Osteocyte (in vitro differentiated cells): ENCODE measurements around the gene GRB10. TPM values are rescaled to one million over a fixed set of nuclear protein-coding genes. Genes with fewer than 3 reads are reported as not detected.

Source experiments
- DNase-seq: peaks from one replicate; pipeline ENCODE4 v3.0.0; 2021; ENCODE audit warnings: mixed read lengths; ENCODE audit not compliant: unreplicated experiment; ENCODE audit errors: extremely low spot score
- H3K27ac Mint-ChIP-seq: one replicate; pipeline ENCODE4 v1.8.0; 2021; ENCODE audit warnings: mild to moderate bottlenecking, mixed read lengths; ENCODE audit not compliant: unreplicated experiment
- H3K27me3 Mint-ChIP-seq: one replicate; pipeline ENCODE4 v1.8.0; 2021; ENCODE audit warnings: mixed read lengths; ENCODE audit not compliant: unreplicated experiment
- H3K36me3 Mint-ChIP-seq: one replicate; pipeline ENCODE4 v1.8.0; 2021; ENCODE audit warnings: mixed read lengths; ENCODE audit not compliant: unreplicated experiment
- H3K4me1 Mint-ChIP-seq: one replicate; pipeline ENCODE4 v1.8.0; 2021; ENCODE audit warnings: mixed read lengths; ENCODE audit not compliant: unreplicated experiment
- H3K4me3 Mint-ChIP-seq: one replicate; pipeline ENCODE4 v1.8.0; 2021; ENCODE audit warnings: mild to moderate bottlenecking, moderate library complexity, mixed read lengths; ENCODE audit not compliant: unreplicated experiment
- H3K9me3 Mint-ChIP-seq: one replicate; pipeline ENCODE4 v1.8.0; 2021; ENCODE audit warnings: mixed read lengths; ENCODE audit not compliant: unreplicated experiment
- total RNA-seq: library from RNA; stranded (reverse); gene quantifications from 2 replicates; pipeline ENCODE4 v1.2.1, GENCODE V29; 2021
- TF ChIP-seq, protein P1 (sequence below): fragments of 200-600 bp; sonication (generic); IDR thresholded peaks from 2 replicates; pipeline ENCODE4 v1.5.0; 2021; ENCODE audit warnings: antibody characterized with exemption, mild to moderate bottlenecking, moderate library complexity

The GRB10 gene
- total RNA-seq, 1 donor from 2014 or later = 51.3 TPM

DNA sequence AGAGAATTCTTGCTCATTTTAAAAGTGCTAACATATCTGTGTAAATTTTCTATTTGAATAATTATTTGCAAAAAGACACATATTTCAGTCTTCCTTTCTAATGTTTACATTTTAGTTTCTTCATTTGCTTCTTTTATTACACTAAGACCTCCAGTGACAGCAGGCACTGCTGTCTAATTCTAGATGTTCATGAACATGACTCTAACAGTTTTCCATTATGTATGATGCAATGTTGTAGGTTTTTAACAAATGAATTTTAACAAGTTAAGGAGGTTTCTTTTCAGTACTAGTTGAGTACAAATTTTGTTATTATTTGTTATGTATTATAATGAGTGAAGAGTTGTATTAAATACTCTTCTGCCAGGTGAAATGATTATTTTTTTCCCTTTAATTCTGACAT lies 83.6 kb downstream of the GRB10 start:
- Mint-ChIP-seq H3K4me1 (peaks cover 11% of the 10 kb centered on the region), H3K27me3 (no peaks in the 10 kb centered on the region), H3K4me3 (no peak overlapping the region), H3K36me3 (peaks cover 38% of the 10 kb centered on the region), H3K27ac (no peak overlapping the region), H3K9me3 (no peaks in the 10 kb centered on the region)
- TF ChIP-seq, protein P1, sequence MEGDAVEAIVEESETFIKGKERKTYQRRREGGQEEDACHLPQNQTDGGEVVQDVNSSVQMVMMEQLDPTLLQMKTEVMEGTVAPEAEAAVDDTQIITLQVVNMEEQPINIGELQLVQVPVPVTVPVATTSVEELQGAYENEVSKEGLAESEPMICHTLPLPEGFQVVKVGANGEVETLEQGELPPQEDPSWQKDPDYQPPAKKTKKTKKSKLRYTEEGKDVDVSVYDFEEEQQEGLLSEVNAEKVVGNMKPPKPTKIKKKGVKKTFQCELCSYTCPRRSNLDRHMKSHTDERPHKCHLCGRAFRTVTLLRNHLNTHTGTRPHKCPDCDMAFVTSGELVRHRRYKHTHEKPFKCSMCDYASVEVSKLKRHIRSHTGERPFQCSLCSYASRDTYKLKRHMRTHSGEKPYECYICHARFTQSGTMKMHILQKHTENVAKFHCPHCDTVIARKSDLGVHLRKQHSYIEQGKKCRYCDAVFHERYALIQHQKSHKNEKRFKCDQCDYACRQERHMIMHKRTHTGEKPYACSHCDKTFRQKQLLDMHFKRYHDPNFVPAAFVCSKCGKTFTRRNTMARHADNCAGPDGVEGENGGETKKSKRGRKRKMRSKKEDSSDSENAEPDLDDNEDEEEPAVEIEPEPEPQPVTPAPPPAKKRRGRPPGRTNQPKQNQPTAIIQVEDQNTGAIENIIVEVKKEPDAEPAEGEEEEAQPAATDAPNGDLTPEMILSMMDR = no peak
- no peak for DNase-seq

DNA sequence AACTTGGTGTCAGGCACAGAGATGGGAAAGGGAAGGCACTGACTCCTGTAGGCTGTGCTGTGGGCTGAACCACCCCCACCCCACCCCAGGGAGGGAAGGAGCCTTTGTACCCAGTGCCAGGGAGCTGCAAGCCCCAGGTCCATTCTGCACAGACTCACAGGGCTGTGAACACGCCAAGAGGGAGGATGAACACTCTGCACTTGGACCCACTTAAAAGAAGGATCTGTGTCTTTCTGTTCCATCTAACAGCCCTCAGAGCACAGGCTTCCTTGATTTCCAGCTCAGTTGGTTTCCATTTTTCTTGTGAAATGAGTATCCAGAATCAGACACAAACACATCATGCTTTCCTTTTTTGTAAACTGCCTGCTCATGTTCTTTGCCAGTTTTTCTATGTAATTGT lies 84.9 kb downstream of the GRB10 start:
- Mint-ChIP-seq H3K36me3 (peaks cover 29% of the 10 kb centered on the region), H3K27ac (no peak overlapping the region), H3K4me3 (no peak overlapping the region), H3K4me1 (peaks cover 23% of the 10 kb centered on the region), H3K27me3 (no peaks in the 10 kb centered on the region), H3K9me3 (no peaks in the 10 kb centered on the region)
- TF ChIP-seq, protein P1 = no peak
- no peak for DNase-seq

DNA sequence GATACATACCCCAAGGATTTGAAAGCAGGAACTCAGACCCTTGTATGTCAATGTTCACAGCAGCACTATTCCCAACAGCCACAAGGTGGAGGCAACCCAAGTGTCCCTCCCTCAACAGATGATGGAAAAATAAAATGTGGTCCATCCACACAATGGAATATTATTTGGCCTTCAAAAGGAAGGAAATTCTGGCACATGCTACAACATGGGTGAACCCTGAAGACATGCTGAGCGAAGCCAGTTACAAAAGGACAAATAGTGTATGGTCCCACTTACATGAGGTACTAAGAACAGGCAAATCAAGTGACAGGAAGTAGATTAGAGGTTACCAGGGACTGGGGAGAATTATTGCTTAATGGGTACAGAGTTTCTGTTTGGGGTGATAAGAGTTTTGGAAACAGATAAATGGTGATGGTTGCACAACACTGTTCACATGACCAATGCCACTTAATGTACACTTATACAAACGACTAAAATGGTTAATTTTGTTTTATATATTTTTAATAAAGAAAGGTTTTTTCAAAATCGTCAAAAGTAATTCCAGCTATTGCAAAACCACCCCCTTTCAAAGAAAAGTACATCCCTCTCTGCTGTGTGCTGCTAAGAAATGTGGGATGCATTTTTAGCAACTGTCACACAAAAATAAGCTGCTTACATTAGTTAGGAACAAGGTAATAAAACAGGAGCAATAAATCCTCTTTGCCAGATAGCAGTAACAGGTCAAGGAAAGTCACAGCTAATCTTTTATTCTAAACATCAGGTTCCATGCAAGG lies 85.7 kb downstream of the GRB10 start:
- DNase-seq = no peak
- peaks cover 29% of the 10 kb centered on the region for H3K36me3 Mint-ChIP-seq
- H3K4me3 Mint-ChIP-seq = no peak overlapping the region
- H3K27ac Mint-ChIP-seq = no peak overlapping the region
- TF ChIP-seq, protein P1 = peak; percentile 53
- H3K9me3 Mint-ChIP-seq = no peaks in the 10 kb centered on the region
- peaks cover 28% of the 10 kb centered on the region for H3K4me1 Mint-ChIP-seq
- H3K27me3 Mint-ChIP-seq = no peaks in the 10 kb centered on the region

DNA sequence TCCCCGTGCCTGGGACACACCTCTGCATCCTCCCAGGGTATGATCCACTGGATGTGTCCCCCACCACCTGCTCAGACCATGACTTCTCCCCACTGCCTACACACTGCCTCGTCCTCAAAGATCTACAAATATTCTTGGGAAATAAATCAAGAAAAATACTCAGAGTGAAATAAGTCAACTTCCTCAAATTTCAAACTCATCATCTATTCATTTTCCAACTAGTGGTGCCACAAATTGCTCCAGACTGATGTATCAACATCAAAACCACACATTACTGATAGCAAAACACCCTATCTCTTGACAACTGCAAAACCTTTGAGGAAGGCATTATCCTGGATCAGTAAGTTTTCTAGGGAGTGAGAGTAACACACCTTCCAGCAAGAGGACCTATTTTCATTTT lies 87.7 kb downstream of the GRB10 start:
- no peak overlapping the region for H3K4me3 Mint-ChIP-seq
- H3K4me1 Mint-ChIP-seq = peaks cover 28% of the 10 kb centered on the region
- H3K27me3 Mint-ChIP-seq = no peaks in the 10 kb centered on the region
- DNase-seq = peak; percentile 25
- H3K36me3 Mint-ChIP-seq = peaks cover 17% of the 10 kb centered on the region
- H3K27ac Mint-ChIP-seq = no peak overlapping the region
- TF ChIP-seq, protein P1 = no peak
- no peaks in the 10 kb centered on the region for H3K9me3 Mint-ChIP-seq

DNA sequence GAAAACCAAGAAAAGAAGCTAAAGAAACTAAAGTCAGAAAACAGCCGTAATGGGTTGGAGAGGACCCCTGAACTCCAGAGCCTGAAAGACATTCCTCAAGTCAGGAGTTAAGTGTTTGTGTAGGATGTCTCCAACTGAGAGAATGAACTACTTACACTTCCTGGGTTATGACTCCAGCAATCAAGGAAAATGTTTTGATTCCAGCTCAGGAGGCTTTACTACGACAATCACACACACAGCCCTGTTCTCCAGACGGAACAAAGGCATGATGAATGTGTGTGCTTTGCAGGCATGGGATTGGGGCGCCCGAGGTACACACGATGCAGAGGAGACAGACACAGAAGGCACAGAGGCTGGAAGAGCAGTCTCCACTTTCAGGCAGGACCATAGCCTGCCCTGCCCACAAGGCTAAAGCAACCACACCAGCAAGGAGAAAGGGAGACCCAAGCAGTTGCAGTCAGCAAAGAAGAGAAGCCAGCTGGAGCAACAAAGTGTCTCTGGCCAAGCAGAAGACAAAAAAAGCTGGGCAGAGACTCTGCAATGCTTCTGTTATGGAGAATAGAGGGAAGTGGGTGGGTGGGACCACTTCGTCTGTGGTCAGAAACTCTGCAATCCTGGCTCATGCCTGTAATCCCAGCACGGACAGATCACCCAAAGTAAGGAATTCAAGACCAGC lies 89.1 kb downstream of the GRB10 start:
- peak; percentile 72 for DNase-seq
- no peaks in the 10 kb centered on the region for H3K27me3 Mint-ChIP-seq
- peaks cover 25% of the 10 kb centered on the region for H3K4me1 Mint-ChIP-seq
- H3K36me3 Mint-ChIP-seq = peaks cover 17% of the 10 kb centered on the region
- no peaks in the 10 kb centered on the region for H3K9me3 Mint-ChIP-seq
- peak overlapping the region; percentile 20 for H3K4me3 Mint-ChIP-seq
- TF ChIP-seq, protein P1 = no peak
- peak overlapping the region; percentile 77 for H3K27ac Mint-ChIP-seq
